HG03060 (cell line): ENCODE measurements around the gene ARMC9.
"Not testable (repeated sequence)": the region's sequence is repeated elsewhere in the genome, so short reads cannot be mapped to it uniquely, and the experiment has no call there.

Experiments
- ATAC-seq: cut with Tn5 transposase; IDR thresholded peaks from one replicate; pipeline ENCODE4 v1.9.1; 2021; ENCODE audit warnings: low read depth, moderate number of reproducible peaks; ENCODE audit not compliant: unreplicated experiment

Gene ARMC9

DNA sequence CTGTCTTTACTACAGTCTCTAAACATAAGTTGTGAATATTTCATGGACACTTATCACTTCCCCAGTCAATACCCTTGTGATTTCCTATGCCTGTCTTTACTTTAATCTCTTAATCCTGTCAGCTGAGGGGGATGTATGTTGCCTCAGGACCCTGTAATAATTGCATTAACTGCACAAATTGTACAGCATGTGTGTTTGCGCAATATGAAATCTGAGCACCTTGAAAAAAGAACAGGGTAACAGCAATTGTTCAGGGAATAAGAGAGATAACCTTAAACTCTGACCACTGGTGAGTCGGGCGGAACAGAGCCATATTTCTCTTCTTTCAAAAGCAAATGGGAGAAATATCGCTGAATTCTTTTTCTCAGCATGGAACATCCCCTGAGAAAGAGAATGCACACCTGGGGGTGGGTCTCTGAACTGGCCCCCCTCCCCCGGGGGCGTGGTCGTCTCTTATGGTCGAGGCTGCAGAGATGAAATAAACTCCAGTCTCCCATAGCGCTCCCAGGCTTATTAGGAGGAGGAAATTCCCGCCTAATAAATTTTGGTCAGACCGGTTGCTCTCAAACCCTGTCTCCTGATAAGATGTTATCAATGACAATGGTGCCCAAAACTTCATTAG, 177.7 kb downstream of the ARMC9 start:
- not testable (repeated sequence) for ATAC-seq

DNA sequence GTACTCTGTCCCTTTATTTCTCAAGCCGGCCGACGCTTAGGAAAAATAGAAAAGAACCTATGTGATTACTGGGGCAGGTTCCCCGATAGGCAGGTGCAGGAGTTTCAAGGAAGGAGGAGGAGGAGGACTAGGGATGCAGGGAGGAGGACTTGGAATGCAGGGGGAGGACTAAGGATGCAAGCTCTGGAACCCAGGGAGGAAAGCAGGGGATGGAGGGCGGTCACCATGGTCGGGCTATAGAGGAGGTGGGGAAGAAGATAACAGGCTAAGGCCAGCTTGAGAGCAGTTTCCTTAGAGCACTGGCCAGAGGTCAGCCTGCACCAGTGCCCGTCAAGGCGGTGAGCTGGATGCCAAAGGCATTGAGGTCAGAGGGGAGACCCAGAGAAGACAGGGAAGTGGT, 178.4 kb downstream of the ARMC9 start:
- ATAC-seq: no peak

DNA sequence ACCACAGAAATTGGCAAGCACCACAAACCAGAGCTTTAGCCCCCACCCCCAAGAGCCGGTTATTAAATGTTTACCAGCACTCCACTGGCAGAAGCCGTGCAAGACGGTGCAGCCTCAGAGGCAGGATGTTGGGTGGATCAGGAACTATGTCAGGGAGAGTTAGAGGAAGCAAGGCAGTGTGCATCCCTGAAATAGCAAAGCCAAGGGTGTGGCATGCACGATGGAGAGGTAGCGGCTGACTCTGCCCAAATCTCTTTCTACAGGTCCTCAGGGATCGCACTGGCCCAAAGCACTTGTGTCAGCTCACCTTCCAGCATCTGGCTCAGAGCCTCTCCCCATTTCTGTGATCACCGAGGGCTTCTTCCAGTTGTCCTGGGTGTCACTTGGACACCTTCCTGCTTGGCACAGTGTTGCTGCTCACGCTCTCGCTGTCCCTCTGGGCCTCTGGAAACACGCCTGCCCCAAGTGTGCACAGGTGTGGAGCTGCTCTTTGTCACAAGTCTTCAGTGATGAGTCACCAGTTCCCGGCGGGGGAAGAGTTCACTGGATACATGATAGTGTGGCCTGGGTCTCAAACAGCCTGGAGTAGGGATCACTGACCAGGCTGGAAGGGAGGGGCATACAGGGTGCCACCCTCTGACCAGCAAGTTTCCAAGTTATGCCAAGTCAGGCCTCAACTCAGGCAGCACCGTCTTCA, 179.7 kb downstream of the ARMC9 start:
- no peak for ATAC-seq

DNA sequence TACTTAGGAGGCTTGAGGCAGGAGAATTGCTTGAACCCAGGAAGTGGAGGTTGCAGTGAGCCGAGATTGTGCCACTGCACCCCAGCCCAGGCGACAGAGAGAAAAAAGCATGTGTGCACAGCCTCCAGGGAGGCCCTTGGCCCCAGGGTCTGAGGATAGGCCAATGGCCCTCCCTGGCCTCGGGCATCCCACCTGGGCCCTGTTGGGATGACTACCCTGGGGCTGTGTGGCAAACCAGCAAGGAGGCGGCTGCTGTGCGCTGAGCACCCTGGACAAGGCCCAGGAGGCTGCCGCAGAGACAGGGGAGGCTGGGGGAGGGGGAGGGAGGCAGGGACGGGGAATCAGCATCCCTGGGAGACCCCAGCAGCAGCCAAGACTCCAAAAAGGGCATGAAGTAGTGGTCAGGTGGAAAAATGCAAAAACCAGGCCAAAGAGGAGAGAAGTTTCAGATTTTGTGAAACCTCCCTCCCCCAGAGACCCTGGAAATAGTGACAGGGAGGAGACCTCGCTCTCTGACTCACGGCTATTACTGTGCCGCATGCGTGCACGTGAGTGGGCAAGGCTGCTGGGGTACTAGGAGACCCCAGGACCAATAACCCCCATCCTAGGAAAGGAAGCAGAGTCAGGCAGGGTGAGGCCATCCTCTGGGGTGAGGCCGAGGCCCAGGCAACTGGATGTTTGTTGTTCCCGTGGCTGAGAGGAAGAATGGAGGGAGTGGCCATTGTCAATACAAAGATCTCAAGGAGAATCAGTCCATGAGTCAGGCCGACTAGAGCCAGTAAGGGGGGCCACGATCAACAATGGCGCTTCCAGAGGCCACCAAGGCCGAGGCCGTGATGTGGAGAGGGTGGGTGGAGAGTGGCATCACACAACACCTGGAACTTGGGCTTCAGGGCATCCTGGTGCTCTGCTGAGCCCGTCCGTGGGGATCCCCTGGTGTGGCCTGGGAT, 181.1 kb downstream of the ARMC9 start:
- ATAC-seq: no peak

DNA sequence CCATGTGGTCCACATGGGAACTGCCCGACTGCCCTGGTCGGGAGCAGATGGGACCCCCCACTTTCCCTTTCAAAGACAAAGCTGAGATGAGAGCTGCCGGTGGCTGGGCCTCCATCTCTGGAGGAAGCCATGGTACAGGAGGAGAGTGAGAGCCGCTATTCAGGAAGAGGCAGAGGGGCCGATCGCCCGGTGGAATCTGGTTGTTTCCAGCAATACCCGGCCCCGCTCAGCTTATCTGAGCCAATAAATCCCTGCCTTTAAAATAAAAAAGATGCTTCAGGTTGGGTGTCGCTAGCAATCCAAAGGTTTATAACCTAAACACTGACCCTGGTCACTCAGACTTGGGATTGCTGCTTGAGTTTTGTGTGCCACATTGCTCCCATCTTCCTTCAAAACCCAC, 181.9 kb downstream of the ARMC9 start:
- ATAC-seq: no peak

DNA sequence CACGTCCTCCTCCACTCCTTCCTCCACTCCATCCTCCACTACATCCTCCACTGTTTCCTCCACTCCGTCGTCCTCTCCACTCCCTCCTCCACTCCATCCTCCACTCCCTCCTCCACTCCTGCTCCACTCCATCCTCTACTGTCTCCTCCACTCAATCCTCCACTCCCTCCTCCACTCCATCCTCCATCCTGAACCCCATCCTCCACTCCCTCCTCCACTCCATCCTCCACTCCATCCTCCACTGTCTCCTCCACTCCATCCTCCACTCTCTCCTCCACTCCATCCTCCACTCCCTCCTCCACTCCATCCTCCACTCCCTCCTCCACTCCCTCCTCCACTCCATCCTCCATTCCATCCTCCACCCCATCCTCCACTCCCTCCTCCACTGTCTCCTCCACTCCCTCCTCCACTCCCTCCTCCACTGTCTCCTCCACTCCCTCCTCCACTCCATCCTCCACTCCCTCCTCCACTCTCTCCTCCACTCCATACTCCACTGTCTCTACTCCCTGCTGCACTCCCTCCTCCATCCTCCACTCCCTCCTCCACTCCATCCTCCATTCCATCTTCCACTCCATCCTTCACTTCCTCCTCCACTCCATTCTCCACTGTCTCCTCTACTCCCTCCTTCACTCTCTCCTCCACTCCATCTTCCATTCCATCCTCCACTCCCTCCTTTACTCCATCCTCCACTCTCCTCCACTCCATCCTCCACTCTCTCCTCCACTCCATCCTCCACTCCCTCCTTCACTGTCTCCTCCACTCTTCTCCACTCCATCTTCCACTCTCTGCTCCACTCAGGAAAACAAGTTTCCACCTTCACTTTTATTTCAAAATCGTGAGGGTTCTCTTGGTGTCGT, 182.8 kb downstream of the ARMC9 start:
- no peak for ATAC-seq

DNA sequence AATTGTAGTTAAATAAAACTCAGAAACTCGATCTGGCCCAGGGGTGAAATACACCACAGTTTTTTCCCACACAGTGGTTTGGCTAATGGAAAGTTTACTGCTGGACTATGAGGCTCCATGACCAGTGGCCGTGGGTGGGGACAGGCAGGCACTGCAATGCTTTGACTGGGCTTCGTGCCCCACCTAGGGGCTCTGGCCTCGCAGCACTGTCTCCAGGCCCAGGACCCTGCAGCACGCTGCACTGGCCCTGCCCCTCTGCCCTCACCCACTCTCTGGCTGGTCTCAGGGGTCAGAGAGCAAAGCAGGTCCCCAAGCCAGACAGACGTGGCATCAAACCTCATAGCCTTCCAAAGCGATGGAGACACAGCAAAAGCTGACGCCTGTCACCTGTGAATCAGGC, 183.7 kb downstream of the ARMC9 start:
- ATAC-seq: no peak

DNA sequence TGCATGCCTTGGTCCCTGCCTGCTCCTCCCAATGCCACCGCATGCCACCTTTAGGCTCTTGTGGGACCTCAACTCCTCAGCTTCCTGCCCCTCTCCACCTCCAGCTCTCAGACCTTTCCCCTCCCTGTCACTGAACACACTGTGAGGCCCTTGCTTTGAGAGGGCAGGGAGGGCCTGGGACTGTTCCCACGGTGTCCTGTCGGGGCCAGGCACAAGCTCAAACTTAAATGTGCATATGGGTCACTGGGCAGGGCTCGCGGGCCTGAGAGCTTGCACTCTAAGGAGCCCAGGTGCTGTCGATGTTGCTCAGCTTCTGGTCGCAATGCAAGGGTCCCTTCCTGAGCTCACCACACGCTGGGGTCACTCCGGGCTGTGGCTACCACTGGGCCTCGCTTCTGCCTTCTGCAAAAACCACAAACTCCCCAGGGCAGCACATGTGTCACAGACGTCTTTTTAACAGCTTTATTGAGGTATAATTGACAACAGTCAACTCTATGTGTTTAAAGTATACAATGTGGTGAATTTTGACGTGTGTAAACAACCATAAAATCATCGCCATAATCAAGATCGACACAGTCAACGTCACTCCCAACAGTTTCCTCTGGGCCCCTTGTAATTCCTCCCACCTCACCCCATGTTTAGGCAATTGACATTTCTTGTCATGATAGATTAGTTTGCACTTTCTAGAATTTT, 185.1 kb downstream of the ARMC9 start:
- ATAC-seq: no peak

DNA sequence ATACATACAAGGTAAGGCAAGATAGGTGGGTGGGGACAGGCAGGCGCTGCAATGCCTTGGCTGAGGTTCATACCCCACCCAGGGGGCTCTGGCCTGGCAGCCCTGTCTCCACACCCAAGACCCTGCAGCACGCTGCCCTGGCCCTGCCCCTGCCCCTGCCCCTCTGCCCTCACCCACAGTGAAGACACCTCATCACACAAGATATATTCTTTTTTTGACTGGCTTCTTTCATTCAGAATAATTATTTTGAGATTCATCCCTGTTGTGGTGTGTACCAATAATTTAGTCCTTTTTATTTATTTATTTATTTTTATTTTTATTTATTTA, 185.6 kb downstream of the ARMC9 start:
- ATAC-seq: no peak

DNA sequence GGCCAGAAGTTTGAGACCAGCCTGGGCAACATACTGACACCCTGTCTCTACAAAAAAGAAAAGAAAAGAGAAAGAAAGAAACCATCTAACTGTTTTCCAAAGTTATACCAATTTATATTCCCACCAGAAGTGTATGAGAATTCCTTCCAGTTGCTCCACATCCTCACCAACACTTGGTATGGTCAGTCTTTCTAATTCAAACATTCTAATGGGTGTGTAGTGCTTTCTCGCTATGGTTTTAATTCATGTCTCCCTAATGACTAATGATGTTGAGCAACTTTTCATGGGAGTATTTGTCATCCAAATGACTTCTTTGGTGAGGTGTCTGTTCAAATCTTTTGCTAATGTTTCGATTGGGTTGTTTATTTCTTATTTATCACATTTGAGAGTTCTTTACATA, 186.5 kb downstream of the ARMC9 start:
- no peak for ATAC-seq

DNA sequence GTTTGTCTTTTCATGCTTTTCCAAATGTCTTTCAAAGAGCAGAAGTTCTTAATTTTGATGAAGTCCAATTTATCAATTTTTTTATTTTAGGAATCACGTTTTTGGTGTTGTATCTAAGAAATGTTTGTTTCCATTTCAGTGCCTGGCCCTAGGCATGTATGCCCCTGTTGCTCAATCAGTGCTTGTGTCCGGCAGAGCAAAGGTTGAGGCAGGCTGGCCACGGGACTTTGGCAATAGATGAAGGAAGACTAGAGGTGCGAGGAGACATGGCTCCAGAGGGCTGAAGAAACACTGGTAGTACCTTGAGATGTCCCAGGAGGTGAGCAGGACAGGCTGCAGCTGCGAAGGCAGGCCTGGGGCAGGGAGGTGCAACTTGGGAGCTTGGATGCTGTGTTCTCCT, 187.0 kb downstream of the ARMC9 start:
- ATAC-seq: no peak

DNA sequence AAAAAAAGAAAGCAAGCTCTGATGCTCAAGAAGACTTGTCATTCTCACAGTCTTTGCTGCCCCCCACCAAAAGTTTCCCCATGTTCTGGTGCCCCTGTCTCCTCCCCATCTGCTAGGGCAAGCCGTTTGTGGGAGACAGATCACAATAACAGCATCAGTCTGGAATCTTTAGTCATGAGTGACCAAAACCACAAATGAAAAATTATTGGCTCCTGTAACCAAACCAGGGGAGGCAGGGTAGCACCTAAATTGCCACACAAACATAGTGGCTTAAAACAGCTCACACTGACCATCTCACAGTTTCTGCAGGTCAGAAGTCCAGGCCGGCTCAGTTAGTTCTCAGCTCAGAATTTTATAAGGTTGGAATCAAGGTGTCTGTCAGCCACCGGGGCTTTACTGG, 188.0 kb downstream of the ARMC9 start:
- ATAC-seq: no peak

DNA sequence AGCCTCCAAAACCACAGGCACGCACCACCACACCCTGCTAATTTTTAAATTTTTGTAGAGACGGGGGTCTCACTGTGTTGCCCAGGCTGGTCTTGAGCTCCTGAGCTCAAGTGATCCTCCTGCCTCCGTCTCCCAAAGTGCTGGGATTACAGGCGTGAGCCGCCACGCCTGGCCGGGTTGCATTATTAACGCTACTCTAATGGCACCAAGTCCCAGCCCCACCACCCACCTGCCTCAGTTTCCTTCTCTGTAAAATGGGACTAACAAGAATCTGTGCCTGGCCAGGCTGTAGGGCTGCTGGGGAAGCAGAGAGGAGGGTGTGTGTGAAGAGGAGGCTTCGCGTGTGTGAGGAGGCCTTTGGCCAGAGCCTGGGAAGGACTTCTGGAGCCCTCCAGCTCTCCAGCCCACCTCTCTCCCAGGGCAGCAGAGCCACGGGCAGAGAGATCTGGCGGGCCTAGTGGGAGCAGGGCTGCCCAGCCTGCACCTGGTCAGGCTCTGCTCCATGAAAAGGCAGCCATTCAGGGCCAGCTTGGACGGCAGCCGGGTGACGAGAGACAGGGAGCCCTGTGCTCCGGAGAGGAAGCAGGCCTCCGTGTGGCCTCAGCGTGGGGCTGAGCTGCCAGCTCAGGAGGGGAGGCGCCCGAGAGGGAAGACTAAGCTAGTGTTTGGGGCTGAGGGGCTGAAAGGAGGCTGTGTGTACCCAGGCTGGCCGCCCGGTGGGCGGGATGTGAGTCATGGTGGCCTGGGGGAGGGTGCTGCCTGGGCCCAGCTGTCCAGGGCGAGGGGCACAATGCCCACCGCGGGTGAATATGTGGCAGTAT, 189.7 kb downstream of the ARMC9 start:
- no peak for ATAC-seq

DNA sequence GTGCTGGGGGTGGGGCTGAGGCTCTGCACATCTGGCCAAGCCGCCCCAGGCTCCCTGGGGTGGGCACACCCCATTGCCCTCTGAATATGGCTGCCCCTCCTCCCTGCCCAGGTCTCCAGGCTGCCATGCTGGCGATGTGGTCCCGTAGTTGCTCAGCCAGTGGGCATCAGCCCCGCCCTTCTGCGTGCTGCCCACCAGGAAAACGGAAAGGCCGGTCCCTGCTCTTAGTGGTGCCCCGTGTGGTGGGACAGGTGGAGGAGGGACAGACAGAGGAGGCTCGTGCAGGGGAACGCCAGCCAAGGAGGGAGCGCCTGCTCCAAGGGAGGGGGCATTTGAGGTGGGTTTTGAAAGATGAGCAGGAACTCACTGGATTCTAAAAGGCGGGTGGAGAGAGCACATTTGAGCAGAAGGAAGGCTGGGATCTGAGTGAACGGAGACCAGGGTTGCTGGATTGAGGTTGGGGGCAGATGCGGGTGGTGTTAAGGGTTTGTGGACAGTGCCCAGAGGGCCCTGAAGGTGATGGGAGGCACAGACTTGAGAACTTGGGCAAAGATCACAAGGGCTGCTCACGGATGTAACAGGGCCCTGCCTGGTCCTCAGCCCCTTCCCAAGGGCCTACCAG, 190.4 kb downstream of the ARMC9 start:
- ATAC-seq: no peak

DNA sequence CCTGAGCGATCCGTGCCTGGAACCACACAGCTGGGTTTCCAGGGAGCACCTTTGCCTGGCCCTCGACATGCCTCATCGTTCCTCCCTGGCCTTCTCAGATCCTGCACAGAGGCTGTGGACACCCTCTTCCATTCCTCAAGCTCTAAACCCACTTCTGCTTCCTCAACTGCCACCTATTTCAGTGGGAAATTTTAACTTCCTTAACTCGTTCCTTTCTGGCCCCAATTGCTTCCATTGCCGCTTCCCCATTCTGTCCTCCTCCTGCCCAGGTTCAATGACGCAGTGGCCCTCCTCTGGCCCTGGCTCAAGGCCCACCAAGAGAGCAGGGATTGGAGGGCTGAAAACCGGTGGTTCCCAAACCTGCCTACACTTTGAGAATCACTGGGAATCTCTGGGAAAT, 192.2 kb downstream of the ARMC9 start:
- ATAC-seq: no peak

DNA sequence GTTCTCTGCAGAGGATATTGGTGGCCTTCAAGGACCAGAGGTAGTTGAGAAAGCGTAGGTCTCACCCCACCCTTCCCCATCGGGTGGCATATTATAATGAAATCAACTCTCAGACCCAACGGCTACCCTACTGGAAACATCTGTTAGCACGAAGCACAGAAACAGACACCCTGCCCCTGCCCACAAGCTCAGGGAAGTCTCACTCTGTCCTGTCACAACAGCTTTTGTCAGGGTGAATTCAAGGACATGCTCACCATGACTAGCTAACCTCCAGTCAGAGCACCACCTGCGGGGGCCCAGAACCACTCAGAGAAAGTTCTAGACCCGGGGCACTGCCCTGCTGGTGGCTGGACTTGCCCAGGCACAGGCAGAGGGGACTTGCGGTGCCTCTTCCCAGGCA, 193.6 kb downstream of the ARMC9 start:
- no peak for ATAC-seq

DNA sequence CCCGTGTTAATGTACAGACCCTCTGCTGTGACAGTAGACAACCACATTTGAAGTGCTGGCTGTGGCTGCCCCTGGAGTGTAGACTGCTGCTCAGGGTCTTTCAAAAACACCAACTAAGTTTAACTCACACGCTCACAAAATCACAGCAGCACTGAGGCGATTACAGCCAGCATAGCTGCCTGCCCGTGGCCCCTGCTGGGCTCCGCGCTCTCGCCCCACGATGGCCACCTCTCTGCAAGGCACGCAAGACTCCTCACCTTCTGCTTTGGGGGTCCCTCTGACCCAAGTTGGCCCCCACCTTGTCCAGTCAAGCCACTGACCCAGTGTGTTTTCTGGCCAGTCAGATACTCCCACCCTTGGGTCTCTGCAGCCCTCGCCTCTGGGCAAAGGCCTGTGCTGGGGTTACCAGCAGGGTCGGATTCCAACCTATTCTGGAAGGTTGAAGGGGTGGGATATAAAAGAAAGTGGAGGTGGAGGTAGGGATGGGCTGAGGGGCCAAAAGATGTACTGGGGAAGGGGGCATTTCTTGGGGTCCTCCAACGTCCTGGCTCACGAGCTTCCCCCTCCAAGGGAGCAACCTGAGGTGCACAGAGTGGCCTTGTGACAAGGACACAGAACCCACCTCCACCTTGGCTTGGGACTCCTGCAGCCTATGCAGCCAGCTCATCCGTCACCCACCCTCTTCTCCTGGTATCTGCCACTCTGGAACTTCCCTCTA, 194.2 kb downstream of the ARMC9 start:
- no peak for ATAC-seq
